CD4-positive, alpha-beta T cell treated with Interleukin-6 at 100 ng/mL for 8 hours (primary cell): ENCODE data around the gene DPF3.
A peak's percentile ranks its signal among the peaks of the same experiment; 100 is the strongest.

Experiments used
- DNase-seq: peaks from one replicate; pipeline ENCODE4 v3.0.0-alpha.2; 2020; ENCODE audit warnings: mixed read lengths, low spot score

The DPF3 gene

DNA sequence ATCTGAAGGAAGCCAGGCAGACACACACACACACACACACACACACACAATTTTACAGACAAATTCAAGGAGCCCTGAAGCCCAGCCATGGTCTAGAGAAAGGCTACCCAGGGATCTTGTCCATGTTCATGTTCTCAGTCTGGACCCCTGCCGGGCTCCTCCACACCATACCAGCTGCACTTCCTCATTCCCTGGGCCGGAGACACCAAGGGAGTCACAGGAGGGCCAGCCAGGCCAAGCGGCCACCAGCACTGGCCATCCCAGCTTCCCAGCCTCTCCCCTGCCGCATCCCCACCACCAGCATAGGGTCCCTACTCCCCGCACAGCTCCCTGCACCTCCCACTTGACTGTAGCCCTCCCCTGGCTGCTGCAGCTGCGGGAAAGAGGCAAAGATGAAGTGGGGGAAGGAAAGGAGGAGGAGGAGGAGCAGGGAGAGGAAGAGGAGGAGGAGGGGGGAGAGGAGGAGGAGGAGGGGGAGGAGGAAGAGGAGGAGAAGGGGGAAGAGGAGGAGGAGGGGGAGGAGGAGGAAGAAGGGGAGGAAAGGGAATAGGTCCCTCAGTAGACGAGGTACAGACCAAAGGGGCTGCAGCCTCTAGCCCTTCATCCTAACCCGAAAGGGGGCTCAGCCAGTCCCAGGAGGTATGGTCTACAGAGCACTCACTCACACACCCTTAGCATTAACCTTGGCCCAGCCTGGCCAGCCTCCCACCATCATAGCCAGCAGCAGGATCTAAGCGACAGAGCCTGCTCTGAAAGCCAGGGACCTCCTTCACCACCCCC, 293.2 kb downstream of the DPF3 start:
- no peak for DNase-seq

GRCh38 chr14:72599579-72600470, 294.1 kb downstream of the DPF3 start:
- no peak for DNase-seq

- DNase-seq, result no peak
Observed at GRCh38 chr14:72598306-72598705, 295.6 kb downstream of the DPF3 start.

DNA sequence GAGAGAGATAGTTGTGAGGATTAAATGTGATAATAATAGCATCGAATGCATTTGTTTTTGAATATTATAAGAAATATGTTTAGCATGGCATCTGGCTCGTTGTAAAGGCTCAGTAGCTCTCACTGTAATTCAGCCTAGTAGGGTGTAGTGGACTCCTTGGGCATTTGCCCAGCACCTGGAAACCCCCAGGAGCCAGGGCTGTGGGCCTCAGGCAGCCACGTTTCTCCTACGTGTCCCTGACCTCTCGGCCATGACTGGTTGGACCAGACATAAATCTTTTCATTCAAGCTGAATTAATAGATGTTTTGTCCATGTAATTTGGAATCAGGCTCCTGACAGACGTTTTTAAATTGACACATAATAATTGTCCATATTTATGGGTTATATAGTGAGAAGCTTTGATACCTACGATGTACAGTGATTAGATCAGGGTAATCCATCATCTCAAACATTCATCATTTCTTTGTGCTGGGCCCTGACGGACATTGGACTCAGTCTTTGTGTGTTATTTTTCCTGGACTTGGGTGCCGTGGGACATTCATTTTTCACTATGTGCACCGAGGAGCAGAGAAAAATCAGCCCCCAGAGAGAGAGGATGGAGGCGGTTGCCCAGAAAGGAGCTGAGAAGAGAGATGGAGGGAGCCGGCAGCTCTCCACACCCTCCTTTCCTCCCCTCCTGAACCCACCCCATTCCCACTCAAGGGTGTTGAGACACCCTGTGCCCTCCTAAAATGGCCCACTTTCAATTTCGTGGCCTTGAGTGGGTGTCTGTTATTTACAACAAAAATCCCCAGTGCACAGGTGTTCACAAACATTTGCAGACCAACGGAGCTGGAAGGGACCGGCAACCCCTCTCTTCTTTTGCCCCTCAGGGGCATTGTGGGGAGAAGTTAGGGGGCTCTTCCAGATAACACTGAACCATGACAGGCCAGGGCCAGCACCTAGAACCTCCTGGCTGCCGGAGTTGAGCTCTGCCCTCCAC, 296.4 kb downstream of the DPF3 start:
- DNase-seq, result no peak

DNA sequence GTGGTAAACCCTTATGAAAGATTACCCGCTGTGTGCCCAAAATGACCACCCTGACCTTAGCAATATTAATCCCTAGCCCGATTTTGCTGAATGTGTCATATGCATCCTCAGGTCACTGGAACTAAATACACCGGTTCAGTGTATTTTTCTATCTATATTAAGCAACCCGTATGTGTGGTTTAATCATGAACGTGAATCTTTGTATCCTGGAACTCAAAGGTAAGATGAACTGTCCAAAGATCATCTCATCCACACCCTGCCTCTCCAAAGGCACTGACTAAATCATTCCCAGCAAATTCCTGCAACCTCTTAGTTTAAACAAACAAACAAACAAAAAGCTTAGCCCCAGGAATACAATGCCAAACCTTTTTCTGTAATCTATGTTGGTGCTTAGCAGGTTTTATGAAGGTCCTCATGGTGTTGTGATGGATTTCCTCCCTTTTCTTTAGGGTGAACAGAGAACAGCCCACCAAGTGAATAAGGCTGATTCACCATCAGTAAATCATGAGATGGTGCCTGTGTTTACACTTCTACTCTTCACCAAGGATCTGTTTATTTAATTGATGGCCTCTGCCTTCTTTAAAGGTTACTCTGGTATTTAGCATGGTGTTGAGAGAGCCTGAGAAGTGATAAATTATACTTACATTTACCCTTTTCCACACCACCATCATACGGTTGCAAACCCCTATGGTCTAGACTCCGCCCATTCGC, 298.6 kb downstream of the DPF3 start:
- no peak for DNase-seq

GRCh38 chr14:72594099-72594901, 299.6 kb downstream of the DPF3 start:
- peak; percentile 53 for DNase-seq

DNA sequence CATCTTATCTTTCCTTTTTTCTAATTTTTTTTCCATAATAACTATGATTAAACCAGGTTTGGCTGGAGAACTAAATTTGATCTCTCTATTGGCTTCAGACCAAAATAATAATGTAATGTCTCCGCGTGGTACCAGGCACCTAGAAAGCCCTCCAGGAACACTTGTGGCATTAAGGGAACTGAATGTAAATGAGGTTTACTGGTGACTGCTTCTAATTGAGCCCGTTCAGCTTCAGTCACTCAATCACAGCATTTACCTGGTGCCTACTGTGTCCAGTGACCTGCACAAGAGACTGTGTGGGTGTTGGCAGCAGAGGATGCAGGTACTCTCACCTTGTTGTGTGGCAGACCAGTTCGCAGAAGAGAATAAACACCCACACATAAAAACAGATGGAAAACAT, 302.5 kb downstream of the DPF3 start:
- DNase-seq, result no peak

DNA sequence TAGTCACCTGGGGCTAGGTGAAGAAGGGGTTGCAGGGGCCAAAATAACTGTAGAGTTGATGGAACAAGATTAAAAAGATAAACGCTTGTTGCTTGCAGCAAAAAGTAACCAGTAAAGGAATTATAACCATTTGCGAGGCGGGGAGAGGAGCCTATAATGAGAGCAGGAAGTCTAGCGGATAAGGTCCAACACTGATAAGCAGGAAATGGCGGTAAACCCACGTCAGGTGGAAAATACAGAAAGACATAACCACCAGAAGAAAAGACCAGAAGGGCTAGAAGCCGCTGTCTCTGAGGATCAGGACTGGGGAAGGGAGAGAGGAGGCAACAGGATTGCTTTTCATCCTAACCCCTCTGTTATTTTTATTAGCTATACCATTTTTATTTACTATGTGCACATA, 303.3 kb downstream of the DPF3 start:
- peak; percentile 34 for DNase-seq

- no peak for DNase-seq
Observed at GRCh38 chr14:72589652-72590051, 304.2 kb downstream of the DPF3 start.

DNA sequence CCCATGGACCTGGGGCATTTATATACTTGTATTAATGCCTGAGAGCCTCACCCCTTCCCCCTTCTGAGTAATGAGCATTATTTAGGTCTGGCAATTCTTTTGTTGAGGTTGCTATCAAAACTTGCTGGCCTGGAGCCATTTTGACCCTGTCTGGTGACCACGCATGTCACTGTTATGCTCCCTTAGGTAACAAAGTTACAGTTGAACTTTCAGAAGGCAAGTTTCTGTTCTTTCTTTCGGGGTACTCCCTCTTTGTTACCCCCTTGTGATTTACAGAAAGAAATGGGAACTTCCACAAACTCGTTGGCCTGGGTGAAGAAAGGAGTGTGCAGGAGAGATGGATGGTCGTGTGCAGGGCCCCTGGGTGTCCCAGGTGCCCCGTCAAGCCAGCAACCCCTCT, 305.4 kb downstream of the DPF3 start:
- no peak for DNase-seq

GRCh38 chr14:72583316-72584272, 310.3 kb downstream of the DPF3 start:
- DNase-seq, result no peak

DNA sequence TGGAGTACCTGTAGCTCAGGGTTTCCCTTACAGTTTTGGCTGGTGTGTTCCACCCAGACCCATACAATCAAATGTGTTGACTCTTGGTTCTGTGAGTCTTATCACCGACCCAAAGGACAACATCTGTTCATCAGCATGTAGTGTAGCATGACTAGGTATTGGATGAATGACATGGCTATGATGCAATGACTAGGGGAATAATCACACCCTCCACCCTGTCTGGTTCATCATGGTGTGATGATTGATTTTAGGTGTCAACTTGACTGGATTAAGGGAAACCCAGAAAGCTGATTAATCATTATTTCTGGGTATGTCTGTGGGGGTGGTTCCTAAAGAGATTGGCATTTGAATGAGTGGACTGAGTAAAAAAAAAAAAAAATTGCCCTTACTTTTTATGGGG, 311.3 kb downstream of the DPF3 start:
- no peak for DNase-seq

DNA sequence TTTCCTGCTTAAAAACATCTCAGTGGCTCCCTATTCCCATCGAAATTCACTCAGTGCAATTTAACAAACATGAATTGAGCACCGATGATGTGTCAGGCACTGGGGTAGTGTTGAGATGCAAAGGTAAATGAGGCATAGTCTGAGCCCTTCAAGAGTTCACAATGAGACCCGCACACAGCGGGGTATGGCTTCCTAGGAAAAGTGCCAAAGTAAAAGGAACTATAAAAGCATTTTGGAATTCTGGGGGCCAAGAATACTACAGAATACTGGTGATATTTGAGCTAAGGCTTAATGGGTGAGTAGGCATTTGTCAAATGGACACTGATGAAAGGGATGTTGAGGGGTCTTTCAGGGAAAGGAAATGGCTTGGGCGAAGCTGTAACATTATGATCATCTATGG, 315.4 kb downstream of the DPF3 start:
- DNase-seq, result no peak

GRCh38 chr14:72577521-72577920, 316.4 kb downstream of the DPF3 start:
- no peak for DNase-seq

GRCh38 chr14:72576258-72576657, 317.6 kb downstream of the DPF3 start:
- no peak for DNase-seq

DNA sequence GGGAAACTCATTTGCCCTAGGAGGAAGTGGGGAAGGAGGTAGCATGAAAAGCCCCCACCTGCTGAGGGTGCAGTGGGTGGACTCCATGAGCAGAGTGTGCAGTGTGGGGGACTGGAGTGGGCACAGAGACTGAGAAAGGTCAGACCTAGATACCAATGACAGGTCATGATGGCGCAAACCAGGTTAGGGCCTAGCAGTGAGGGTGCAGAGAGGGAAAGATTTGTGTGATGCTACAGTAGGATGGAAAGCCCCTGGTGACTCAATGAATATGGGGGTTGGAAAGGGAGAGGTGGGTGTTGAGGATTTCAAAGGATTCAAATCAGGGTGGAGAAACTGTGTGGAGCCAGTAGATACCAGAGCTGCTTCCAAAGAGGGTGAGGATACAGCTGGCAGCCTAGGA, 319.2 kb downstream of the DPF3 start:
- DNase-seq, result no peak

DNA sequence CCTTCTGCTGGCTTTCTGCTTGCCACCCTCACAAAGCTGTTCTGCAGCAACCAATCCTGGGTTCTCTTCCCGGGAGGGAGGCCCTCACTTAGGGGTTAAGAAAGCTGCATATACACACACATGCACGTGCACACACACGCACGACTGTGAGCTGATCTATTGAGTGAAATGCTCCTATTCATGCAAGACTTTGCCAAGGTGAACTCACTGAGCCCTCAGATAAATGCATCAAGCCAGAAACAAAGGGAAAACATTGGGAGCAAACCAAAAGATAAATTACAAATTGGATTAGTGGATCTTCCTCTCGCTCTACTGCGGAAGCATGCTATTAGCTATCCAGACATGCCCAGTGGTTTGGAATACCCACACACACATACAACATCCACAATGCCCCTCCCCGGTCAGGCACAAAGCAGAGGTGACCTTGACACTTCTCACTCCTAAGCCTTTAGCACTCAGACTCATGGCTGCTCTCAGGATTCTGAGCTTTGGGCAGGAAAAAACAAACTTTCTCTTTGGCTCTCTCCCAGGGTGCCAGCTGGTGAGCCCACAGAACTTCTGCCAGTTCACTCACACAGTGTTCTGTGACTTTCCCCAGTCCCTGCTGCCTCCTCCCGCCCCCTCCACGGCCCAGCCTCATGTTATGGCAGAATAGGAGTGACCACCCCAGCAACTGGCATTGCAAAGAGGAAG, 320.0 kb downstream of the DPF3 start:
- DNase-seq, result no peak
